AG20443 (cell line): Measurements from ENCODE around the gene UST.
"Not testable (repeated sequence)": the region's sequence is repeated elsewhere in the genome, so short reads cannot be mapped to it uniquely, and the experiment has no call there.

Source experiments
- DNase-seq: peaks from one replicate; pipeline ENCODE4 v3.0.0; 2012; ENCODE audit warnings: low spot score, mixed read lengths

Gene UST

GRCh38 chr6:148868901-148869300 lies 122.1 kb downstream of the UST start:
- DNase-seq: no peak

GRCh38 chr6:148869585-148869984 lies 122.8 kb downstream of the UST start:
- DNase-seq: peak; percentile 67

- DNase-seq: no peak
These were observed 126.3 kb downstream of the UST start for GRCh38 chr6:148873154-148873553.

GRCh38 chr6:148873868-148874267 lies 127.0 kb downstream of the UST start:
- no peak for DNase-seq

GRCh38 chr6:148874698-148875293 lies 128.0 kb downstream of the UST start:
- DNase-seq: peak; percentile 60

GRCh38 chr6:148878683-148879082 lies 131.9 kb downstream of the UST start:
- DNase-seq: no peak

- DNase-seq: not testable (repeated sequence)
These were observed 133.9 kb downstream of the UST start for GRCh38 chr6:148880742-148881141.

- no peak for DNase-seq
These were observed 134.9 kb downstream of the UST start for GRCh38 chr6:148881593-148882311.

- no peak for DNase-seq
These were observed 136.4 kb downstream of the UST start for GRCh38 chr6:148883270-148883669.

GRCh38 chr6:148884461-148884860 lies 137.6 kb downstream of the UST start:
- no peak for DNase-seq

- peak; percentile 30 for DNase-seq
These were observed 138.5 kb downstream of the UST start for GRCh38 chr6:148885136-148885865.

GRCh38 chr6:148885925-148886845 lies 139.4 kb downstream of the UST start:
- no peak for DNase-seq

GRCh38 chr6:148887181-148887580 lies 140.4 kb downstream of the UST start:
- DNase-seq: peak; percentile 45

GRCh38 chr6:148888856-148889255 lies 142.0 kb downstream of the UST start:
- no peak for DNase-seq

- DNase-seq: peak; percentile 38
These were observed 143.3 kb downstream of the UST start for GRCh38 chr6:148890096-148890495.

- no peak for DNase-seq
These were observed 144.0 kb downstream of the UST start for GRCh38 chr6:148890652-148891404.

GRCh38 chr6:148891405-148891783 lies 144.6 kb downstream of the UST start:
- no peak for DNase-seq

- no peak for DNase-seq
These were observed 145.4 kb downstream of the UST start for GRCh38 chr6:148892247-148892646.

- DNase-seq: no peak
These were observed 146.2 kb downstream of the UST start for GRCh38 chr6:148893073-148893472.

- DNase-seq: no peak
These were observed 146.7 kb downstream of the UST start for GRCh38 chr6:148893481-148893880.

- DNase-seq: no peak
These were observed 151.7 kb downstream of the UST start for GRCh38 chr6:148898376-148899014.
